Immature natural killer cell (primary cell): Measurements from ENCODE around the gene SEPTIN1. TPM values are rescaled to one million over a fixed set of nuclear protein-coding genes. Genes with fewer than 3 reads are reported as not detected.

Source experiments
- DNase-seq, 3 donors: peaks; one replicate each; pipeline ENCODE4 v3.0.0; 2022; ENCODE audit warnings: mixed read lengths in 1 of 3
- H3K27ac Mint-ChIP-seq, 6 donors: one replicate each; pipeline ENCODE4 v1.8.0; 2020; ENCODE audit warnings: mixed read lengths in 6 of 6, mild to moderate bottlenecking in 5 of 6, inconsistent platforms in 4 of 6, moderate library complexity in 3 of 6
- H3K27me3 Mint-ChIP-seq, 3 donors: one replicate each; pipeline ENCODE4 v1.8.0; 2020 to 2021; ENCODE audit warnings: low read depth in 3 of 3, mild to moderate bottlenecking in 3 of 3, mixed read lengths in 3 of 3, moderate library complexity in 3 of 3, inconsistent platforms in 1 of 3
- H3K36me3 Mint-ChIP-seq, 3 donors: one replicate each; pipeline ENCODE4 v1.8.0; 2020; ENCODE audit warnings: mixed read lengths in 3 of 3, inconsistent platforms in 2 of 3, mild to moderate bottlenecking in 2 of 3
- H3K4me1 Mint-ChIP-seq, 2 donors: one replicate each; pipeline ENCODE4 v1.8.0; 2020; ENCODE audit warnings: inconsistent platforms in 2 of 2, mild to moderate bottlenecking in 2 of 2, mixed read lengths in 2 of 2, moderate library complexity in 1 of 2
- H3K4me3 Mint-ChIP-seq, 5 donors: one replicate each; pipeline ENCODE4 v1.8.0; 2020; ENCODE audit warnings: mild to moderate bottlenecking in 5 of 5, mixed read lengths in 5 of 5, inconsistent platforms in 3 of 5, moderate library complexity in 3 of 5
- H3K9me3 Mint-ChIP-seq, 6 donors: one replicate each; pipeline ENCODE4 v1.8.0; 2020; ENCODE audit warnings: mild to moderate bottlenecking in 6 of 6, mixed read lengths in 6 of 6, inconsistent platforms in 4 of 6, moderate library complexity in 3 of 6
- polyA plus RNA-seq, 3 donors: library from polyadenylated mRNA; unstranded; fragments of 300-500 nt; fragmentation: Illumina TruSeq; gene quantifications; one replicate each; pipeline ENCODE4 v1.2.3, GENCODE V29; 2021

Gene SEPTIN1
- 100 to 1,000 TPM; 155 to 213 (median 161) TPM for polyA plus RNA-seq

- Mint-ChIP-seq H3K4me1 (peaks cover 63 to 65% of the 10 kb centered on the region in 2 donors), H3K4me3 (peak within 1 kb of the TSS; percentile 79 to 93 (median 88)), H3K27me3 (peaks cover 10 to 24% (median 18%) of the 10 kb centered on the region in 3 donors), H3K36me3 (peaks cover 3 to 4% (median 4%) of the 10 kb centered on the region in 3 donors), H3K9me3 (no peaks in the 10 kb centered on the region), H3K27ac (peak within 1 kb of the TSS; percentile 96 to 100 (median 99))
- DNase-seq = peak; percentile 80 to 83 (median 82)
Observed at GRCh38 chr16:30382111-30382881, at the start of gene SEPTIN1. Gene SEPTIN1 (minus strand): TSS chr16:30382561. CDS start chr16:30382542, 19 bp downstream.

- Mint-ChIP-seq H3K27me3 (peaks cover 0 to 3% (median 0%) of the 10 kb centered on the region in 3 donors), H3K4me3 (no peak overlapping the region), H3K9me3 (no peaks in the 10 kb centered on the region), H3K4me1 (peaks cover 9 to 10% of the 10 kb centered on the region in 2 donors), H3K36me3 (peaks cover 0 to 5% (median 4%) of the 10 kb centered on the region in 3 donors), H3K27ac (no peak overlapping the region)
- DNase-seq = no peak
Observed at GRCh38 chr16:30430428-30430970, 48.1 kb upstream of the SEPTIN1 start.

GRCh38 chr16:30429678-30430427 lies 47.5 kb upstream of the SEPTIN1 start, which contains the start of gene DCTPP1:
Gene DCTPP1 (minus strand): TSS chr16:30430030. CDS start chr16:30429980, 50 bp downstream.
- peaks cover 0 to 2% (median 0%) of the 10 kb centered on the region in 3 donors for H3K27me3 Mint-ChIP-seq
- peak within 1 kb of the TSS in 1 of 6 donors; percentile 71 for H3K27ac Mint-ChIP-seq
- H3K36me3 Mint-ChIP-seq = peaks cover 0 to 5% (median 4%) of the 10 kb centered on the region in 3 donors
- no peak within 1 kb of the TSS for H3K4me3 Mint-ChIP-seq
- H3K4me1 Mint-ChIP-seq = peaks cover 9 to 10% of the 10 kb centered on the region in 2 donors
- peak; percentile 96 to 98 (median 97) for DNase-seq
- H3K9me3 Mint-ChIP-seq = no peaks in the 10 kb centered on the region

DNA sequence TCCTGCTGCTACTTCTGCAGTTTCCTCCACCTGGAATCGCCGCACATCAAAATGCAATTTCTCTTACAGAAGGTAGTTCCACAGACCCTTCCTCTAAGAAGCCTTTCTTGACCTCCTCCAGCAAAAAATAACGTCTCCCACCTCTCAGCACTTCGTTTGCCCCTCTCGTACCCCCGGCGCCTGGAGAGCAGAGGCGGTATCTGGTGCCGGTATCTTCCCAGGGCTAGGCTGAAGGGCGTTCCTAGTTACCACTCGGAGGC lies 47.0 kb upstream of the SEPTIN1 start:
- Mint-ChIP-seq H3K9me3 (no peaks in the 10 kb centered on the region), H3K36me3 (peaks cover 0 to 5% (median 4%) of the 10 kb centered on the region in 3 donors), H3K4me1 (peaks cover 9 to 10% of the 10 kb centered on the region in 2 donors), H3K27ac (no peak overlapping the region), H3K4me3 (no peak overlapping the region), H3K27me3 (no peaks in the 10 kb centered on the region)
- DNase-seq = no peak

DNA sequence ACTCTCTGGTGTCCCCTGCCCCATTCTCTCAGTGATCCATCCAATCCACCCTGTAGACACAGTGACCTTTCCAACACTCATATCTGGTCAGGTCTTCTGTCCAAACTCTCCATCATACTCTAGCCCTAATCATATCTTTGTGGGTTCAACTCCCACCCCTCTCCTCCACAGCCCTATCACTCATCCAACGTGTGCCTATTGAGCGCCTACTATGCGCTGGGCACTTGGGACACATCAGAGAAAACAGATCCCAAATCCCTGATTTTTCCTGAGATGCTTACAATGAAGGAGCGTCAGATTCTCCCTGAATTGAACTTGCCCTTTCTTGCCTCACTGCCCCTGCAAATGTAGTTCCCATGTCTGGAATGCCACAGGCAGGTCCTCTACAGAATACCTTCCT lies 45.7 kb upstream of the SEPTIN1 start:
- Mint-ChIP-seq H3K27ac (peak overlapping the region; percentile 5 to 82 (median 38)), H3K27me3 (no peaks in the 10 kb centered on the region), H3K4me3 (peak overlapping the region; percentile 1 to 48 (median 2)), H3K4me1 (peaks cover 9% of the 10 kb centered on the region in 2 donors), H3K9me3 (no peaks in the 10 kb centered on the region), H3K36me3 (peaks cover 0 to 6% (median 5%) of the 10 kb centered on the region in 3 donors)
- DNase-seq = no peak

GRCh38 chr16:30421010-30421409 lies 38.6 kb upstream of the SEPTIN1 start:
- Mint-ChIP-seq H3K4me3 (no peak overlapping the region), H3K9me3 (no peaks in the 10 kb centered on the region), H3K27me3 (peaks cover 0 to 4% (median 3%) of the 10 kb centered on the region in 3 donors), H3K4me1 (peaks cover 12 to 17% of the 10 kb centered on the region in 2 donors), H3K27ac (peak overlapping the region in 1 of 6 donors; percentile 35), H3K36me3 (peaks cover 0 to 12% (median 11%) of the 10 kb centered on the region in 3 donors)
- no peak for DNase-seq

DNA sequence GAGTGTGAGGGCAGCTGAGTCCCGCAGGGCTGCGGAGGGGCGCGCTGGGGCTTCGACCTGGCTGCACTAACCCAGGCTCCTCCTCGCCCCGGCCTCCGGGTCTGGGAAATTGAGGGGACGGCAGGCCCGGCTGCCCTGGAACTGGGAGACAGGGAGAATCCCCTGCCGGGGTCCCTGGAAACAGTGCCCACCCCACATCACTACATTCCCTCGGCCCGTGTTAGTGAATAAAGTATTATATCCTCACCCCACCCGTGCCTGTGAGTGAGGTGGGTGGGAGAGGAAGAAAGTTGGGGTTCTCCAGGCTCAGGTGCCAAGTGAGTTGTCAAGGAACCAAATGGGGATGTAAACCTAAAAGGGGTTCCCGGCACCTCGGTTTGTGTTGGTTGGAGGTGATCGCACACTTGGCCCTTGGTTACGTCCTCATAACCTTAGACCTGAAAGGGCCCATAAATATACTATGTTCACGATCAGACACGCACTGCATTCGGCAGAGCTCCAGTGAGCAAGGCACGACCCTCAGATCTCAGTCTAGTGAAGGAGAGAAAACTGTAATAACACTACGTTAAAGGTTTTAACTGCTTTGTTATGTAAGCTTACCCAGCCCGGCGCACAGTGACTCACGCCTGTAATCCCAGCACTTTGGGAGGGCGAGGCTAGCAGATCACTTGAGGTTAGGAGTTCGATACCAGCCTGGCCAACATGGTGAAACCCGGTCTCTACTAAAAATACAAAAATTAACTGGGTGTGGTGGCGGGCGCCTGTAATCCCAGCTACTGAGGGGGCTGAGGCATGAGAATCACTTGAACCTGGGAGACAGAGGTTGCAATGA lies 36.2 kb upstream of the SEPTIN1 start:
- Mint-ChIP-seq H3K4me1 (peaks cover 12 to 13% of the 10 kb centered on the region in 2 donors), H3K4me3 (peak overlapping the region; percentile 46 to 76 (median 57)), H3K36me3 (peaks cover 0 to 13% (median 8%) of the 10 kb centered on the region in 3 donors), H3K27ac (peak overlapping the region; percentile 65 to 89 (median 79)), H3K27me3 (peaks cover 0 to 4% (median 3%) of the 10 kb centered on the region in 3 donors), H3K9me3 (no peaks in the 10 kb centered on the region)
- no peak for DNase-seq

DNA sequence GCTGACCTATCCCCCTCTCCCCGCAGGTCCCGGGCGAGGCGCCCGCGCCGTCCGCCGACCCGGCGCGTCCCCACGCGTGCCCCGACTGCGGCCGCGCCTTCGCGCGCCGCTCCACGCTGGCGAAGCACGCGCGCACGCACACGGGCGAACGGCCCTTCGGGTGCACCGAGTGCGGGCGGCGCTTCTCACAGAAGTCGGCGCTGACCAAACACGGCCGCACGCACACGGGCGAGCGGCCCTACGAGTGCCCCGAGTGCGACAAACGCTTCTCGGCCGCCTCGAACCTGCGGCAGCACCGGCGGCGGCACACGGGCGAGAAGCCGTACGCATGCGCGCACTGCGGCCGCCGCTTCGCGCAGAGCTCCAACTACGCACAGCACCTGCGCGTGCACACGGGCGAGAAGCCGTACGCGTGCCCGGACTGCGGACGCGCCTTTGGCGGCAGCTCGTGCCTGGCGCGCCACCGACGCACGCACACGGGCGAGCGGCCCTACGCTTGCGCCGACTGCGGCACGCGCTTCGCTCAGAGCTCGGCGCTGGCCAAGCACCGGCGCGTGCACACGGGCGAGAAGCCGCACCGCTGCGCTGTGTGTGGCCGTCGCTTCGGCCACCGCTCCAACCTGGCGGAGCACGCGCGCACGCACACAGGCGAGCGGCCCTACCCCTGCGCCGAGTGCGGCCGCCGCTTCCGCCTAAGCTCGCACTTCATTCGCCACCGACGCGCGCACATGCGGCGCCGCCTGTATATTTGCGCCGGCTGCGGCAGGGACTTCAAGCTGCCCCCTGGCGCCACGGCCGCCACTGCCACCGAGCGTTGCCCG lies 35.4 kb upstream of the SEPTIN1 start:
- peak overlapping the region in 3 of 6 donors; percentile 57 to 70 (median 65) for H3K27ac Mint-ChIP-seq
- H3K4me1 Mint-ChIP-seq = peaks cover 12 to 13% of the 10 kb centered on the region in 2 donors
- peaks cover 0 to 13% (median 8%) of the 10 kb centered on the region in 3 donors for H3K36me3 Mint-ChIP-seq
- H3K27me3 Mint-ChIP-seq = peaks cover 0 to 4% (median 3%) of the 10 kb centered on the region in 3 donors
- peak; percentile 87 to 92 (median 92) for DNase-seq
- H3K4me3 Mint-ChIP-seq = peak overlapping the region; percentile 30 to 73 (median 68)
- H3K9me3 Mint-ChIP-seq = no peaks in the 10 kb centered on the region

DNA sequence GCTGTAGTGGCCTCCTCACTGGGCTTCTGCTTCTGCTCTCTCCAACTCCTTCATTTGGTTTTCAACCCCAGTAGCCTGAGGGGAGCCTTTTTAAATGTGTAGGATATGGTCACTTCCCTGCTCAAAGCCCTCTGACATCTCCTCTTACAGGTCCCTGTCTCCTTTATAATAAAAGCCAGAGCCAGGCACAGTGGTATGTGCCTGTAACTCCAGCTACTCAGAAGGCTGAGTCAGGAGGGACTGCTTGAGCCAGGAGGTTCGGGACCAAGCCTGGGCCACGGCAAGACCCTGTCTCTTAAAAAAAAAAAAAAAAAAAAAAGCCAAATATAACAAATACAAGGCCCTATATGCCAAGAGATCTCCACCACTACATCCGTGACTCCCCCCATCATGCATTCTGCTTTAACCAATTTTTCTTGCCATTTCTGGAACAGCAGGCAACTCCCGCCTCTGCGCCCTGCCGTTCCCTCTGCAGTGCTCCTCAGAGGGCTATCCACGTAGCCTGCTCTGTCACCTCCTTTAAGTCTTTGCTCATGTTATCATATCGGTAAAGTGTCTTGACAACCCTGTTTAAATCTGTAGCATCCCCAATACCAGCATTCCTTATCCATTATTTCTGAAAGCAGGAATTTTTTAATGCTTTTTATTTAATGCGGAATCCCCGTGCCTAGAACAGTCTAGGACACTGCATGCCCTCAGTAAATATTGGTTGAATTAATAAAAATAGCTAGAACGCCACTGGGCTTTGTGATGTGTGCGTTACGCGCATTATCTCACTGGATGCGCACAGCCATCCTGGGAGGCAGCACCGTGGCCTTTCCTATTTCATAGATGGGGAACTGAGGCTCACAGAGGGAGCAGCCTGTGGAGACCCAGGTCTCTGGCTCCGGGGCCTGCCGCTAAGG lies 34.5 kb upstream of the SEPTIN1 start:
- Mint-ChIP-seq H3K4me1 (peaks cover 12 to 13% of the 10 kb centered on the region in 2 donors), H3K36me3 (peaks cover 0 to 13% (median 11%) of the 10 kb centered on the region in 3 donors), H3K27me3 (peaks cover 0 to 4% (median 3%) of the 10 kb centered on the region in 3 donors), H3K4me3 (peak overlapping the region; percentile 59 to 71 (median 68)), H3K27ac (peak overlapping the region; percentile 34 to 87 (median 68)), H3K9me3 (no peaks in the 10 kb centered on the region)
- no peak for DNase-seq

GRCh38 chr16:30416047-30416603 lies 33.8 kb upstream of the SEPTIN1 start:
- Mint-ChIP-seq H3K27me3 (peaks cover 0 to 6% (median 3%) of the 10 kb centered on the region in 3 donors), H3K4me1 (peaks cover 12 to 13% of the 10 kb centered on the region in 2 donors), H3K27ac (peak overlapping the region in 4 of 6 donors; percentile 23 to 64 (median 42)), H3K4me3 (peak overlapping the region in 2 of 5 donors; percentile 28 to 69), H3K9me3 (no peaks in the 10 kb centered on the region), H3K36me3 (peaks cover 0 to 11% (median 9%) of the 10 kb centered on the region in 3 donors)
- no peak for DNase-seq

DNA sequence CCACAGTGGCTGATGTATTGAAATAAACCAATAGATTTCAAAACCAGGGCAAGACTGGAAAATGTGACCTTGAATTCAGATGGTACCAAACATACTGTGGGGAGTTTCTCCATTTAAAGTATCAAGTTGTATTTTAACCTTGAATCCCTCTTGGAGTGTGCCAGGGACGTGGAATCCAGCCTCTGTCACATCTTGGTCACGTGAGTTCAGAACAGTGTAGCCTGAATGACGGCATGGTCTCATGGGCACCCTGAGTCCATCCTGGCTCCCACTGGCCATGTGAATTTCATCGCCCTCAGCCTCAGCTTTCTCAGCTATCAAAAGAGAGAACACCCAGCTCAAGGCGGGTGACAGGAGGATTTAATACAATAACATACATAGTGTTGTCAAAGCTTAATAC lies 31.8 kb upstream of the SEPTIN1 start:
- peaks cover 19% of the 10 kb centered on the region in 2 donors for H3K4me1 Mint-ChIP-seq
- H3K27me3 Mint-ChIP-seq = peaks cover 0 to 5% (median 3%) of the 10 kb centered on the region in 3 donors
- peaks cover 0 to 7% (median 3%) of the 10 kb centered on the region in 3 donors for H3K36me3 Mint-ChIP-seq
- no peak overlapping the region for H3K4me3 Mint-ChIP-seq
- DNase-seq = no peak
- no peaks in the 10 kb centered on the region for H3K9me3 Mint-ChIP-seq
- no peak overlapping the region for H3K27ac Mint-ChIP-seq
